HG02870 (cell line): Measurements from ENCODE around the gene JARID2.
A peak's percentile ranks its signal among the peaks of the same experiment; 100 is the strongest.
"Not testable (repeated sequence)": the region's sequence is repeated elsewhere in the genome, so short reads cannot be mapped to it uniquely, and the experiment has no call there.

Source experiments
- ATAC-seq: cut with Tn5 transposase; IDR thresholded peaks from one replicate; pipeline ENCODE4 v1.9.1; 2021; ENCODE audit warnings: mild to moderate bottlenecking, moderate library complexity; ENCODE audit not compliant: unreplicated experiment

Gene JARID2

DNA sequence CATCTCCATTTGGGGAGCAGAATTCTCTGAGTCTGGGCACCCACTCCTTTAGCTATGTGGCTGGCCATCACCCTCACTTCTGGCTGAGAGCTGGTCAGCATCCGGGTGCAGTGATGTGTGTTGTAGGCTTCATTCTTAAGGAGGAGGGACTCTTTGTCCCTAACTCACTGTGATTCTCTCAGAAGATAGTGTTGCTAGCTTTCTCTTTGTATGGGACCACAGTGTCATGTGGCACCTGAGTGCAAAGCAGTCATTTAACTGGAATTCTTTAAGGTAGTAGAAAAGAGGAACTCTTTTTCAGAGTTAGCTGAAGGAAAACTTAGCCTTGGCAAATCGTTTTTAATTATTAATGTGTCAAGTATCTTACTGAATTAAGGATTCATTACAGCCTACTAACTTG lies 165.9 kb downstream of the JARID2 start:
- no peak for ATAC-seq

DNA sequence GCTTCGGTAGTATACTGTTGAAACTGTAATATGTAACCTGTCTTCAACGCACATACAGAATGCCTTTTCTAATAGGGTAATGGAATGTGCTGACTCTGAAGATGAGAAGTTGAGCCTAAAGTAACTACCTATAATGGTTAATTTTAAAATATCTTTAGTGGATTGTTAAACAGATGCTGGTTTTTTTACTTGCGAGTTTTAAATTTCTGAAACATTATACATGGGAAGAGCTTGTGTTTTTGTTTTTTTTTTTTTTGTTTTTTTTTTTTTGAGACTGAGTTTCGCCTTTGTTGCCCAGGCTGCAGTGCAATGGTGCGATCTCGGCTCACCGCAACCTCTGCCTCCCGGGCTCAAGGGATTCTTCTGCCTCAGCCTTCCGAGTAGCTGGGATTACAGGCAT lies 166.9 kb downstream of the JARID2 start:
- ATAC-seq, result no peak

DNA sequence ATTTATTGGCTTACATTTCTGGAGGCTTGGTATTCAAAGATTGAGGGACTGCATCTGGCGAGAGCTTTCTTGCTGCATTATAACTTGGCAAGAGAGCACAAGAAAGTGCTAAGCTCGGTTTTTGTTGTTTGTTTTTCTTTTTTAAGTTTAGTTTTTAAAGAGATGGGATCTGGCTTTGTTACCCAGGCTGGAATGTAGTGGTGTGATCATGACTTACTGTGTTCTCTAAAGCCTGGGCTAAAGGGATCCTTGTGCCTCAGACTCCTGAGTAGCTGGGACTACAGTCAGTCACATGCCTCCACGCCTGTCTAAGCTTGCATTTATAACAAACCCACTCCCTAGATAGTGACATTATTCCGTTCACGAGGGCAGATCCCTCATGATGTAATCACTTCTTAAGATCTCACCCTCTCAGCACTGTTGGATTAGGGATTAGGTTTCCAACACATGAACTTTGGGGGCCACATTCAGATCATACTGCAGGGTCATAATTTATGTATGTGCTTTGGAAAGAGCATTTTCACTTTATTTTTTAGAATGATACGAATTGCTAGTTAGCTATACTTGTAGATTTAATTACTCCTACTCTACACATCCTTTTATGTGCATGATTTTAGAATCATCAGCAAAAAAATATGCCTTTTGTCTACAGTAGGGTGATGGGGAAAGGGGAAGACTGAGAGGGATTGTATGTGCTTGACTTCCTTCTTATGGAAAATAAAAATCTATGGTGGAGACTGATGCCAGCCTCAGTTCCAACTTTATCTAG lies 167.8 kb downstream of the JARID2 start:
- no peak for ATAC-seq

DNA sequence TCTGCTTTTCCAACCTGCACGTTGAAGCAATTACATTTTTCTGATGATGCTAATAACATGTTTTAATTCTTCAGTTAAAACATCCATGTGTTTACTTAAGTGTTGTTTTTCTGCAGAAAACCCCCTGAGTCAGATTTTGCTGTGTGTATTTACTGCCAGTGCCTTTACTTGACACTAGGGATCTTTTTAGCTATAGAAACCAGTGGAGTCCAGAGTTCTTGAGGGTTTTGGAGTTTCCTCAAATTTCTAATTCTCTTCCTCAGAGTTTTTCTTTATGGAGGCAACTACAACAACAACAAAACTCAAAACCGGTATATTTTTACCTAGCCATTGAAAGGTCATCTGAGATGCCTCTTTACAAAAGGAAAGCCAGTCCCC lies 168.4 kb downstream of the JARID2 start:
- no peak for ATAC-seq

DNA sequence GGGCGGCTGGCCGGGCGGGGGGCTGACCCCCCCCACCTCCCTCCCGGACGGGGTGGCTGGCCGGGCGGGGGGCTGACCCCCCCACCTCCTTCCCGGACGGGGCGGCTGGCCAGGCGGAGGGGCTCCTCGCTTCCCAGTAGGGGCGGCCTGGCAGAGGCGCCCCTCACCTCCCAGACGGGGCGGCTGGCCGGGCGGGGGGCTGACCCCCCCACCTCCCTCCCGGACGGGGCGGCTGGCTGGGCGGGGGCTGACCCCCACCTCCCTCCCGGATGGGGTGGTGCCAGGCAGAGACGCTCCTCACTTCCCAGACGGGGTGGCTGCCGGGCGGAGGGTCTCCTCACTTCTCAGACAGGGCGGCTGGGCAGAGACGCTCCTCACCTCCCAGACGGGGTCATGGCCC lies 169.8 kb downstream of the JARID2 start:
- ATAC-seq, result not testable (repeated sequence)

DNA sequence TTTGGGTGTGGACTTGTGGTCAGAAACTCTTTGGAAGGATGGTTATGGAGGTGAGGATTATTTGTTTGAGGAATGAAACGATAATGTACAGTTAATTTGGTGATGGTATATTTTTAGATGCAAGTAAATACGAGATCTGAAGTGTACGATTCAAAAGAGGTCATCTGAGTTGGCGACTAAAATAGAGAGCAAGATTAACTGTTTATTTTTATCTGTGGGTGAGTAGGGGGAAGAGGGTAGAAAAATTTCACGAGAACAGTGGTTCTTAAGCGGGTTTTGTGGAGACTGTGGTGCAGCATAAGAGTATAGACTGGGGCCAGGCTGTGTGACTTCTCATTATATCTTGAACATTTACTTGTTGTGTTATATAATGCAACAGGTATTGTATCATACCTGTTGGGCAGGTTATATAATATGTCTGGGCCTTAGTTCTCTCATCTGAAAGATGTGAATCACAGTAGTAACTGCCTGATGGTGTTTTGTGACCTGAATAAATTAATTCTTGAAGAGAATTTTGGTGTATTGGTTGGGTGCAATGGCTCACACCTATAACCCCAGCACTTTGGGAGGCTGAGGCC lies 171.2 kb downstream of the JARID2 start:
- ATAC-seq, result no peak

DNA sequence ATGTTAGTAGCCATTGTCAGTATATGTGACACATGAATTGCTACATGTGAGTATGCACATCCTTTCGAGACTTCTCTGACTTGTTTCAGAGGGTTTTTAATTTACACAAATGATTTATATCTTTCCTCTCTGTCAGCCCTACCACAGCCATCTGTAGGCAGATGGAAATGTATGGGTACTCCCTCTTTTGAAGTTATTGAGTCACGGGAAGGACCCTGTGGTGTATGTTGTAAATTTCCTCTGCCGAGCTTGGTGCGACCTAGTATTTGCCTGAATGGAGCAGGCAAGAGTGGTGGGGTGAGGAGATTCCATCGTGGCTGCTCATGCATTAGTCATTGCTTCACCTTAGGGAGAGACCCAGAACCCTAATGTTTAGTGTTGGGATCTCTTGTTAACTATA lies 171.9 kb downstream of the JARID2 start:
- ATAC-seq, result no peak

DNA sequence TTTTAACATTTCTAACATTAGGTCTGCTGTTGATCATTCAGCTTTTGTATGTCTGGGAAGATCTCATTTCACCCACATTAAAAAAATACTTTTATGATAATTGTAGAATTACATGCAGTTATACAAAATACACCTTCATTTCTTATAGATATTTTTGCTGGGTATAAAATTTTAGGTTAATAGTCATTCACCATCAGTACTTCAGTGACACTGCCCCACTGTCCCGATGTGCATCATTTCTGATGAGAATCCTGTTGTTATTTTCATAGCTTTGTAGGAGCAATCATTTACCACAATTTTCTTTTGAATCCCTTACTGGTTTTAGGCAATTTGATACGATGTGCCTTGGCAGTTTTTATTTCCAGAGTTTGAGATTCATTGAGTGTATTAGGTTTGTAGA lies 173.6 kb downstream of the JARID2 start:
- no peak for ATAC-seq

DNA sequence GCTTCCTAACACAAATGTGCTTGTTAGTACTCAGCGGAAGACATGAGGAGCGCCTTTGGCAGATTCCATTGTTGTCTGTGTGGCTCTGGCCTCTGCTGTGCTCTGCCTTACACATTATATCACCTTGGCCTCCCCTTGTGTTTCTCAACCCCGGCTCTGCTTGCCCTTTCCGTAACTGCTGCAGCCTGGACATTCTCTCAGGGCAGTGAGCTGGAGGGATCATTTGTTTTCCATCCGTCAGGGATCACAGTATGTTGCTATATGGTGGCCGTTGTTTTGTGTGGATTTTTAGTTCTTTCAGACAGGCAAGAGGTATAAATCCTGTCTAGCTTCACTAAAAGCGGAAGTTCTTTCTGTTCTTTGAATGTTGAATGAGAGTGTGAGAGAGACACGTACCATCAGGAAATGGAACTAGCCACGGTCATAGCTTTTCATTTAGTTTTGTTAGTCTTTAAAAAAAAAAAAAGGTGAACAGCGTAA lies 175.1 kb downstream of the JARID2 start:
- ATAC-seq, result peak; percentile 76

DNA sequence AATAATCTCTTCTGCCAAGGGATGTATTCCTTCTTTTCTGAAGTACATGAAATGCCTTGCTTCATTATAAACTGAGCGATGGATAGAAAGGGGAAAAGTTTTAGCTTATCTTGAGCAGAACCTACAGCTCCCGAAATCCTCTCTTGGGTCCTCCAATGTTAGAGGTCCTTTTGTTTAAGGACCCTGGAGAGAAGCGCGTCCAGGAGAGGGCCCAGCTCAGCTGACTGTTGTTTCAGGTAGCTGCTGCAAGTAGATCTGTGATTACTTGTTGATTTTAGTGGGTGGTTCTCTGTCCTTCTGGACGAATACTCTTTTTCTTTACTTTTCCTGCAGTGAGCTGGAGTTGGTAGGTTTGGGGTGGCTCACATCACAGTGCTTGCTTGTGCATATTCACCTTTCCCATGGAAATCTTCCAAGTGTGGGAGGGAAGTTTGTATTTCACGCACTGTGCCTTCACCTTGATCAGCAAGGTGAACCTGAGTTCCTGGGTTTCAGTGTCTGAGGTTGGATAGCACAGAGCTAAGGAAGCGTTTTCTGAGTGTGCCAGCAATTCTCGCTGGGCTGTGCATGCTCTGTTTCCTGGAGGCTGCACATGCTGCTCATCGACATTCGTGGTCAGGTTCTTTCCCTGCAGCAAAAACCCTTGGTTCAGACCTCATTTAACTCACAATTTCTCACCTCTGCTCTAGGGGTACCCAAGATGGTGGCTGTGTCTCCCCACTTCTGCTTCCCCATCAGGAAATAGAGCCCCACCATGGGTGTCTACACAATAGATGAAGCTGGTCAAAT lies 176.3 kb downstream of the JARID2 start:
- peak; percentile 51 for ATAC-seq

DNA sequence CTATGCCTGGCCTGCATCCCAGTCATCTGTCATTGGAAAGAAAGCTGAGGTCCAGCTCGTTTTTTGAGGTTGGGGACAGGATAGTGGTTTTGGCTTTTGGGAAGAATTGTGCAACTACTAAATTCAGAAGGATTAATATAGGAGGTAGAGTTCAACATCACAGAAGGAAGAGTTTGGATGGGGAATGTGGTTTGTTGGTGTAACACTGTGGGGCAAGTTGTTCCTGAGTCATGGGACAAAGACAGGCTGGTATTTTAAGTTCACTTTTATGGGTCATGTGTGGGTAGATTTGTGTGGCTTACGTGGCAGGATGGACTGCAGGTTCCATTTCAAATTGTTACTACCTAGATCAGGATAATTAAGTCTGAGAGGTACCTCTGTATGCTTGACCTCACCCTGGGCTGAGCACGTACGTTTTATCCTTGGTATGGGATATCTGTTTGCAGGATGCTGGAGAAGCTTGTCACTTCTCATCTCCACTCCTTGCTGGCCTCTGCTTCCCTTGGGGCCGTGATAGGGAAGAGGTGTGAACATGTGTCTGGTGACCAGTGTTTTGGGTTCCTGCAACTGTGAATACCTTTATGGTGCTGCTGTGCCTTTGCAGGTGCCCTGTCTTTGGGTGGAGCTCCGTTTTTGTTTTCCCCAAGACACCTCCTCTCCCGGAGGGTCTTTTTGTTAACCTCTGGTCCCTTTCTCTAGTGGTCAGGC lies 177.6 kb downstream of the JARID2 start:
- no peak for ATAC-seq

DNA sequence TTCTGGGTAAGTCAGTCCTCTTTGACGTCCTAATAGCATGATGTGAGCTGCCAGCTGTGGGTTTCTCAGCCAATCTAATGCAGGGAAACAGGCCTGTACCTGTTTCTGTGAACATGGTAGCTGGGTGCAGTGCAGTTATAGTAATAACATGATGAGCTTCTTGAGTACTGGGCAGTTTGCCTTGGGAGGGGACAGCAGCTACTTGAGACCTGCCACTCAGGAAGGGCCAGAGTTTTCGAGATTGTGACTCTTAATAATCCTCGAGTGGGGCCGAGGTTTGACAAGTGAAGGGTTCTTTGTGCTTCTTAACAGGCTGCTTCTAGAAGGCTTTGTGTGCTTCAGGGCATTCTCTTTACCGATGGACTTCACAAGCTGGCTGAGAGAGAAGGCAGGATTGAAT lies 180.1 kb downstream of the JARID2 start:
- ATAC-seq, result no peak

DNA sequence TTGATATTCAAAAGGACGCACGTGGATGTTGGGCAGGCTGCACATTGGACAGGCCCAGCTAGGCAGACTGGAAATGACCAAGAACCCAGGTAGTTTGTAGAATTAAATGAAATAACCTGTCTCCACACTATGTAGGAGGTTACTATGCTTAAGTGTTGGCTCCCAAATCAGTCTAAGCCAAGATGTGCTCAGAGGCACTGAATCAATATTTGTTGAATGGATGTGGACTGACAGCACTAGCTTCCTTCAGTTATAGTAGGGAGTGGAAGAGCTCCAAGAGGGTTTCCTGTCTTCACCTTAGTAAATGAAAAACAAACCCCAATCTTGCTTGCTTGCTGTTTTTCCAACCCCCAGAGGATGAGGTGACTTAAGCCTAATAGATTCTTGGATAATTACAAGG lies 180.5 kb downstream of the JARID2 start:
- no peak for ATAC-seq

DNA sequence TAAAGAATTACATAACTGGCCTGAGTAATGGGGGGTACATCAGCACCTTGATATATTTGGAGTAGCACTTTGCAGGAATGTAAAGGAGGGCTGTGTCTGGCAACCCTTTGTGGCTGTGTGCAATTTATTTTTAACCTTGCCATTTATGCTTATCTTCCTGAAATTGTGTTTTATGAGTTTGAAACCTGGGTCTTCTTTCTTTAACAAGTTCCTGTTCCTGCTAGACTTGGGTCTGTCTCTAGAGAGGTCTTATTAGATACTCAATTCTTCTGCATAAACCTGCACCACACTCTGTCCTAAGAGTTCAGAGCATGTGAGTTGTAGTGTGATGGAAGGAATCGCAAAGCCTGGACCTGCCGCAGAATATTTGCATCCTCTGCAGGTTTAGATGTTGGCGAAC lies 181.0 kb downstream of the JARID2 start:
- no peak for ATAC-seq

DNA sequence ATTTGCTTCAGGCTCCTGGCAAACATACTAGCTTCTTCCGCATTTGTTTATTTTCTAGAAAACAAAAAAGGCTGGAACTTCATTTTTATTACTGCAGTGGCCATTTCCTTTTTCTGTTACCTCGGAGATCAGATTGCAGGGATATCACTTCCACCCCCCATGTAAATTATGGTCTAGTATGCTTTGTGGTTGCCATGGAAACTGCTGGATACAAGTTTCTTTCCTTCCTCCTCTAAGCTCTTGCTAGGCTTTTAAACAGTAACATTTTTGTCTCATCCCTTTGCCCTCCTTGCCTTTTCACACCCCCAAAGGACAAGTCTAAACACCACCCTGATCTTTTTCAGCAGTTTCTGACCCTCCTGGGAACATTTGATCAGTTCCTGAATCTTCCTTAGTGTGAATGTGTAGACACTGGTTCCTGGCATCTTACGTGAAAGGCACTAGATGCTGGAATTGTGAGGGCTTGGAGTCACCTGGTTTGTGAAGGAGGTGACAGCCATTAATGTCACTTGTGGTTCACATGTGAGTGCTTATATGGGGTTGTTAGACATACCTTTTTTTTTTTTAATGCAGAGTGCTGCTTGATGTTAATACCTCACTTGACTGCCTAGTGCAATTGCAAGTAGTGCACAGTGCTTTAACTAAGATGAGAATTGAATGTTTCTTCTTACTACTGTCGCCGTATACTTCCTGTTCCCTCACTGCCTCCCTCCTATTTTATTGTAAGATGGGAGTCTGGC lies 181.6 kb downstream of the JARID2 start:
- ATAC-seq, result no peak

DNA sequence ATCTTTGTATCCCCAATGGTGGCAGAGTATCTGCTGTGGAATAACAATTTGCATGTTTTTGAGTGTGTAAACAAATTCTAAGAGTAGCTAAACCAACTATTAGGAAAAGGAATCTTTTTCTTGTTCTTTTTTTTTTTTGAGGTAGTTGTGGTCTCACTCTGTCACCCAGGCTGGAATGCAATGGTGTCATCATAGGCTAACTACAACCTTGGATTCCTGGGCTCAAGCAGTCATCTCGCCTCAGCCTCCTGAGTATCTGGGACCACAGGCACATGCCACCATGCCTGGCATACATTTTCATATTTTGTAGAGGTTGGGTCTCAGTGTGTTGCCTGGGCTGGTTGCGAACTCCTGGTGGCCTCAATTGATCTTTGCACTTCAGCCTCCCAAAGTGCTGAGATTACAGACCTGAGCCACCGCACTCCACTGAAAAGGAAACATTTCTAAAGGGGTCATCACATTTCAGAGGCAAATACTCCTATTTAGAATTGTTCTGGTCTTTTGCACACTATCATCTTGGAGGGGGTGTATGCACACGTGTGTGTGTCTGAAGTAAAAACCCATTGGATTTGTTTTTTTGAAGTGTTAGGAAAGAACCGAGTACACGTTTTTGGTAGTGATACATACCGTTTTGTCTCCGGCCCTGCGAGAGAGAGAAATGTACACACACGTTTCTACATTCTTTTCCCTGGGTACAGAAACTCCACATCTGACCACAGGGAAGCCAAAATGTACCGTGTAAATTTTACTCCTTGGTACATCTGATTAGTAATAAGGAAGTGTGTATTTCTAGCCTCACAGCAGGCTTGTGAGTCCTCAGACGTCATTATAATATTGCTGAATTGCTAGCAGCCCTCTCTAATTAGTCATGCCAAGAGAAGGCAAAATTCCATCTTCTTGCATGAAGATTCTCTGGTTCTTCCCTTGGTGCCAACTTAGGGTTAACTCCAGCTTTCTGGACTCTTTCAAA lies 183.6 kb downstream of the JARID2 start:
- ATAC-seq, result no peak

DNA sequence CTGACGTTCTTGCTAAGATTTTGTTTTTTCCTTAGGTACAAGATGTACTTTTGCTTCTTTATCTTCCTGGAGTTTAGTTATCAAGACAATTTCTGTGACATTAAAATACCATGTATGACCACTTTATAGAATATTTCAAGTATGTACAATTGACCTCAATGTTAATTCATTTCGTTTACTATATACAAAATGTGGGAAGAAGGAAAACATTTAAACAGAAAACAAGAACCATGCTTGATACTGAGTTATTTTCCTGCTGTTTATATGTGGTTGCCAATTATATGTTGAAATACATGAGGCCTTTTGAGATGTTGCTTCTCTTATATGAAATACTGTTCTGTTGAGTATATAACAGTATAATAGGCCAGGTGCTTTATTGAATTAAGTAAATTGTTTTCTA lies 184.3 kb downstream of the JARID2 start:
- ATAC-seq, result no peak

DNA sequence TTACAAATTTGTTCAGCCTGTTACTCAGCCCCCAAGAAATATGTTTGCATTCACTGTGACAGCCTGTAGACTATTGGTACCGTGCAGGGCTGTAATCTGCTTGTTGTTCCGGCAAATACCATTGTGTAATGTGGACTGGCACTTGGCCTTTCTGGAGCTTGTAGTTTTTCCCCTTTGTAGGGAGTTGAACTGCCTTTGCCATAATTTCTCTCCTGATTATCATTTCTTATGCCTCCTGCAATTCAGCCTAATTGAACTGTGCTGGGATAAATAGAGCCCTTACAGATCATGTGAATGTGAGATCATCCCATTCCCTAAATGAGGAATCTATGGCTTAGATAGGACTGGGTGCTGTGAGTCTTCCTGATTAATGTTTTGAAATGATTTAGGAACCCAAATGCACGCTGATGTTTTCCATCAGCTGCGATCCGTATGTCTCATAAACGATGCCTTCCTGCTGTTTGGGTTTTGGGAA lies 185.1 kb downstream of the JARID2 start:
- ATAC-seq, result no peak

DNA sequence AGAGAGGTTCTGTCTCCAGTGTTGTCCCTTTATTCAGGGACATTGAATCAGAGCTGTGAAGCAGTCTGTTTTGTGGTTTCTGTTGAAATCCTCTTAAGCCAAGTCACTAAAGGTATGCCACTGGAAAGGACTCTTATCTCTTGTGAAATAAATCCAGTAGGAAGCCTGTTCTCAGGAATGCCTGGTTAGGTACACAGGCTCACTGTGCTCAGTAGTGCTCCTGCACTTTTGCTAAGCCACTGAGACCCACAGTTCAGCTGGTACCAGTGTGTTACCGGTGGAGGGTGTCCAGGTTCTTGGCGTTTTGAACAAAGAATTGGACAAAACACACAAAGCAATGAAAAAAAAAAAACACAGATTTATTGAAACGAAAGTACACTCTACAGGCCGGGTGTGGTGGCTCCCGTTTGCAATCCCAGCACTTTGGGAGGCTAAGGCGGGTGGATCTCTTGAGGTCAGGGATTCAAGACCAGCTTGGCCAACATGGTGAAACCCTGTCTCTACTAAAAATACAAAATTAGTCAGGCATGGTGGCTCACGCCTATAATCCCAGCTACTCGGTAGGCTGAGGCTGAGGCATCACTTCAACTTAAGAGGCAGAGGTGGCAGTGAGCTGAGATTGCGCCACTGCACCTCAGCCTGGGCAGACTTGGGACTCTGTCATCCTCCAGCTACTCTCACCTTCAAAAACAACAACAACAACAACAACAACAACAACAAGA lies 186.1 kb downstream of the JARID2 start:
- no peak for ATAC-seq
